GM15510 (cell line): ENCODE data around the gene DTHD1.
A peak's percentile ranks its signal among the peaks of the same experiment; 100 is the strongest.

ENCODE experiments used
- POLR2A ChIP-seq: IDR thresholded peaks from 3 replicates; pipeline ENCODE4 v1.6.1; 2011; ENCODE audit warnings: borderline replicate concordance; ENCODE audit not compliant: insufficient read length; ENCODE audit errors: extremely low read depth

DTHD1 gene

DNA sequence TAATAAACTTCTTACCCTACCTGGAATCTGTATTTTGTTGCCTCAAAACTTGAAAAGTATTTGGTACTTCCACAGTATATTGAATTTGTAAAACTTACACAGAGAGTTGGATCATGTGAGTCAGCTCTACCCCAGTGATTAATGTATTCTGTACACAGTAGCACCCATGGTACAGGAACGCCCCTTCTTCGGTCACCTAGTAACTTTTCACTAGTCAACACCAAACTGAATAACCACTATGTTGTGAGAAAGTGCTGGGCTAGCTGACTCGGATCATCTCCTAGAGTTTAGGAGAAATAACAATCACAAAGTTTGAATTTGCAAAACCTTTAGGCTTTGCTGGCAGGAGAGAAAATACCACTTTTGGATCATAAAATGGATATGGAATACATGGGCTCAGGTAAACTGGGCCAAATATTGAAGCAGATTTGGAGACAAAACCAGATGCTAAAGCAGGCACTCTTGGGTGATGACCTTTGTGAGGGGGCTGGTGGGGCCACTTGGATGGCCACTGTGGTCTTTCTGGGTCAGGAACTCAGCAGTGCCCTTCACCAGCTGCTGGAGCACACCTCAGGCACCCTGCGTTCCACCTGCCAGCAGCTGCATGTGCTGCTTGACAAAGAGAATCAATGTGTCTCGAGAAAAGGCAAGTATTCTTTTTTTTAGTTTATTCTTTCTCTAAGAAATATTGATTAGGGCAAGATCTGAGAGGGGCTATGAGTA, at the start of gene DTHD1:
Gene DTHD1, plus strand, starts transcription at position 233 of the 723 bp plus-strand sequence. Its CDS starts 143 bp downstream, at position 376.
- no peak for TF ChIP-seq POLR2A

DNA sequence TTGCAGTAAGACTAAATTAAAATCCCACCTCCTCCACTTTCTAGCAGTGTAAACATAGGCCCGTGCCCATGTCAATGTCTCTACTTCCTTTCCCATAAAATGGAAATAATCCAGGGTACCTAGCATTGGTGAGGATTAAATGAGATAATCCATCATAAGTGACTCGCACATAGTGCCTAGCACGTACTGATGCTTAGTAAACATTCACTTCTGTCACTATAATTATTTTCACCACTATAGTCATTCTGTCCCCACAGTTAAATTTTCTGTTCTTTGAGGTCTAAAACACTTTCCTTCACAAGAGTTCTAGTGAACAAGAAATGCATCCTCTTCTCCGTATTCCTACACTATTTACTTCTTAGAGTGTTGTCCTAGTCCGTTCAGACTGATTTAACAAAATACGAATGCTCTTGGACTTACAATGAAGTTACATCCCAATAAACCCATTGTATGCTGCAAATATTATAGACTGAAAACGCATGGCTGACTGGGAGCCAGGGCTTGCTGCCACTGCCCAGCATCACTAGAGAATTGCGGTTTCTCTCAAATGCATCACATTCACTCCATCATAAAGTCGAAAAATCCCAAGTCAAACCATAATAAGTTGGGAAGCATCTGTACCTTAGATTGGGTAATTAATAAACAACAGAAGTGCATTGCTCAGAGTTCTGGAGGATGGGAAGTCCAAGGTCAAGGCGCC, 47.7 kb upstream of the DTHD1 start:
- TF ChIP-seq POLR2A: no peak

DNA sequence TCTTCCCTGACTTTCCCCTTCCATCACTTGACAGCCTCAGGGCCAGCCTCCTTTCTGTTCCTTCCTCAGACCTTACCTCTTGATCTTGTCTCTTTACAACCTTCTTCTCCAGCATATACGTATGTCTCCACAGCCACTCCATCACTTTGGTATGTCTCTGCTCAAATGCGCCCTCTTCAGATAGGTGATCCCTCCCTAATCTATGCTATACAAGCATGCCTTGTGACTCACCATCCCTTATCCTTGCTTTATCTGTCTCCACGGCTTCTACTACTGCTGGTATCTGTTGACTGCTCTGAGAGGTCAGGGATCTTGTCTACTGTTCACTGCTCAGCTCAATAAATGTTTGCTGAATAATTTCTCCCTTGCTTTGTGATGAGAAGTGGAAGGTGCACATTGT, 46.1 kb upstream of the DTHD1 start:
- no peak for TF ChIP-seq POLR2A

DNA sequence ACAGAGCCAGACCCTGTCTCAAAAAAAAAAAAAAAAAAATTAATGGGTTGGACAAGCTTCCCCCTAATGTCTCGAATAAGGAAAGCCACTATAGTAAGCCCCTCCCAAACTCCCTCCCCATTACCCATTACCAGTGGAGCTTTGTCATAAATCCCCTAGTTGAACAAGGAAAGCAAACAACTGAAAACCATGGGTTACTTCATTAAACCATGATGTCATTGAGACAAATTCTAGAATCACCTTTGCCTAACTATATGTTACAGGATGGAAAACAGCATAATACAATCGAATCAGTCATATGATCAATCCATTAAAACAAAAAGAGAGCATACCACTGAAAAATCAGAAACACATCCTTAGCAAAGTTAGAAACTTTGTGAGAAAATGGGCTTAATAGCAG, 45.3 kb upstream of the DTHD1 start:
- no peak for TF ChIP-seq POLR2A

DNA sequence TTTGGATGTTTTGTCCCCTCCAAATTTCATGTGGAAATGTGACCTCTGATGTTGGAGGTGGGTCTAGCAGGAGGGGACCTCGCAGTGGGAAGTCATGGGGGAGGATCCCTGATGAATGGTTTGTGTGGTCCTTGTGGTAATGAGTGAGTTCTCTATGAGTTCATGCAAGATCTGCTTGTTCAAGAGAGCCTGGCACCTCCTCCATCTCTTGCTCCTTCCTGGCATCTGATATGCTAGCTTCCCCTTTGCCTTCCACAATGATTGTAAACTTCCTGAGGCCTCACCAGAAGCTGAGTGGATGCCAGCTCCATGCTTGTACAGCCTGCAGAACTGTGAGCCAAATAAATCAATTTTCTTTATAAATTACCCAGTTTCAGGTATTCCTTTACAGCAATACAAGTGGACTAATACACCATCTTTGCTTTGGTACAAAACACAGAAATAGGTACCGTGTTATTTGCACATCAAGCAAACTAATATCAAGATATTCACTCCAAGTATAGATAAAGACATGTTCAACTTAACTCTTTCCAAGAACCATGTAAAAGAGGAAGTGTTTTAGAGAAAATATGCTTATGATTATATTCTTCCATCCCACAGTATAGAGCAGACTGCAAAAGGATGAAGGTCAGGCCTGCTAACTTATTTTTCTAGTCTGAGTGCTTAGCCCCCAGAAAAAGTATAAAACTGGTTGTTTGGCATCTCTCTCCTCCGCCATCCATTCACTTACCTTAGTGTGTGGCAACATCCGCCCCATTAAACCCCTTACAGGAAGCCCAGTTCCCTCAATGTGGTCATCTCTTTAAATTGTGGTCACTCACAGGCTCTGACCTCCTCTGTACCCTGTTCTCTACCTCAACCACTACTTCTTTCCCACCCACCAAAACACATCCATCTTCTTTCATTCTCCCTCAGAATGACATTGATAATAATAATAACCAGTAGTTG, 43.8 kb upstream of the DTHD1 start:
- TF ChIP-seq POLR2A: no peak

DNA sequence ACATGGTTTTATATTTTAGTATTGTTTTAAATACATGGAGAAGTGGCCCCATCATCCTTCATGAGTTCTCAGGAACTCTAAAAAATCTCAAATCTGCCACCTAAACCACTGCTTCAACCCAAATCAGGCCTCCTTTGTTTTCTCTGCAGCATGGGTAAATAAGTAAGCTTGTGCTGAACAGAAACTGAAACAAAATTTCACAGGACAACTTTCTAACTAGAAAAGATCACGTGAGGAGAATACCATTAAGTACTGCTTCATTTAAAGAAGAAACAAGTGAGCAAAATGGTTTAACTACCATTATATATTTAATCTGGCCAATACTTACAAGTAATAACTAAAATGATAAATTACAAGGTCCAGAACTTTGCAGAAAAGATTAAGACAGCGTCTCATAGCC, 39.6 kb upstream of the DTHD1 start:
- TF ChIP-seq POLR2A: no peak

DNA sequence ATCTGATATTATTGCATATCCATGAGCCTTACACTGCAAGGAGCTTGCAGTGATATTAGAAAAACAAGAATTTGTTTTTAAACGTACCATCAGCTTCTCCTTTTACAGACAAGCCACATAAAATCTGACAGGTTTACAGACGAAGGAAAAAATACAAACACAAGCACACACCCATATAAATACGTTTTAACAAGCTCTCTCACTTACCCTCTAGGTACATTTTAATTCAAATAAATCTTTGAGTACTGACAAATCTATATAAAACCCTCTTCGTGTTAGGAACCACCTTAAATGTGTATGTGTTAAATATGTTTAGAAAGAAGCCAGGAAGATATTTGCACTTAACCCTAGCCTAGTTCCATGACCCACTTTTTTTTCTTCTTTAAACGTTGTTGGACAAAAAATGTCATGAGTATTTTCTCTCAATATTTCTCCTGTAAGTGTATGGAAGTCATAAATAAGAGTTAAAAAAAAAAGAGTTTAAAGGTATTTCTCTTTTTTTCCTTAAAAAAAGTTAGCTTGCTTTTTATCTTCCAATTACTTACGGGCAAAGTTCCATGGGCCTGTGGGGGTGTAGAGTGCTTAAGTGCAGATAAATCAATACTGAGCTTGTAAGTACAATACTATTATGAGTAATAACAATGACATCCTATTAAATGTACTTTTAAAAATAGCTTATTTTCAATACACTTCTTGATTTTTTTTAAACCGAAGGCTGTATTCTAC, 38.6 kb upstream of the DTHD1 start:
- TF ChIP-seq POLR2A: no peak

DNA sequence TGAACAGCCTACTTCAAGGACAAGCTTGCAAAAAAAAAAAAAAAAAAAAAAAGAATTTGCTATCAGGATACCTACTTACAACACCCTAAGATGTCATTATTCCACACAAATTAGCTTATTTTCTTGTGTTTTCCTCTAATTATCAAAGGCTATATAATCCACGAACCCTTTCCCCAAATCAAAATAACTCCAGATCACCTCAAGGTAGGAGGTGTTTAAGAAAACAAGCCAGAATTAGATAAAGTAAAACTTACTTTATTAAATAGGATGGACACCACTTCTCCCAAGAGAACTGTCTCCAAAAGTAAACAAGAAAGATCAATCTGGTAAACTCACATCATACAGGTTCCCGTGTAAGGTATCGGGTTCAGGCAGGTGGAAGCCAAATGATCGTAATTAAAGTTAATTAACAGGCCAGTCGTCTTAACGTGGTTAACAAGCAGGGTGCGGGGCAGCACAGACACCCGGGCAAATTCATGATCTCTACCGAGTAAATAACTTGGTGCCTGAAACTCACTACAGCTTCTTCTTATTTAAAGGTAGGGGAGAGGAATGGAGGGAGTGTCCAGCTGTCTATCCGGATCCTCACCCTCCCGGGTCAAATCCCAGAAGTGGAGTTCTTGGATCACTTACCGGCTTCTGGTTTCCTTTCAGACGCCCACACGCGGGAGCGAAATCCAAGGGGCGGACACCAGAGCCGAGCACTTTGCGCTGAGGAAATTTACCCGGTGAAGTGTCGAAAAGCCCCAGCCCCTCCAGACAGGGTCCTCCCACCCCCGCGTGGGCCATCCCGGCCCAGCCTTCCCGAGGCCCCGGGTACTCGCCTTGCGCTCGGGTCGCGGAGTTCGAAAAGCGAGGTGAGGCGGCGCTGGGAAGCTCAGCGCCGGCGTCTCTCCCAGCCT, 37.8 kb upstream of the DTHD1 start:
- no peak for TF ChIP-seq POLR2A

DNA sequence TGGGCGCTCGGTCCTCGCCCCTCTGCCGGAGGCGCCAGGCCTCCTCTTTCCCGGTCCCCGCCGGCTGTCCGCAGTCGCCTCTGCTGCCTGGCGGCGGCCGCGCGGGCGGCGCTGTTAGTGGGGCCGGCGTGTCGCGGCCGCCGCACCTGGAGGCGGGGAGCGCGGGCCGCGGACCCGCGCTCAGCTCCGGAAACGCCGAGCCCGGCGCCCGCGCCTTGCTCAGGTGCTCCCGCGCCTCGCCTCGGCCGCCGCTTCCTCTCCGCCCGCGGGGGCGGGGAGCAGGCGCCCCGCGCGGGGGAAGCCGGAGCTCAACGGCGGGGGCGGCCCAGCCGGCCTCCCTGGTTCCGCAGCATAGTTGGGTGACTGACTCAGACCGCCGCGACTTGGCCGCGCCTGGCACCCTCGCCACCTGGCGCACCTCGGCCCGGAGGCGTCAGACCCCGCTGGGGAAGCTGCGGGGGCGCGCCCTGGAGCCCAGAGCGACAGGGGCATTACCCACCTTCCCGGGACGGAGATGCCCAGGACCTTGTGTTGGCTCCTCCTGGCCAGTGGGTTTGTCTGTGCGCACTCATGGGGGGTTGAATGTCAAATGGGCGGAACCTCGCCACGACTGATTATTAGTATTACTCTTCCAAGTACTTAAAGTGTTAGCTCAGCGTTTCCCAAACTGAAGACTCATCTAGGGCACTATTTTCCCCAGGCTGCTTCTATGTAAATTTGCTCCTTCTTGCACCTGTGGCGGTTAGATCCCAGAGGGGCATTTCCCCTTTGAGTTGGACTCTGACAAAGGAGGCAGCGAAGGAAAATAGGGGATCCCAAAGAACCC, 36.9 kb upstream of the DTHD1 start, which contains the start of gene ARAP2:
Gene ARAP2, minus strand, starts transcription at position 258 of the 826 bp plus-strand sequence. CDS start 15,028 bp downstream, outside the sequence.
- peak; percentile 37 for TF ChIP-seq POLR2A

DNA sequence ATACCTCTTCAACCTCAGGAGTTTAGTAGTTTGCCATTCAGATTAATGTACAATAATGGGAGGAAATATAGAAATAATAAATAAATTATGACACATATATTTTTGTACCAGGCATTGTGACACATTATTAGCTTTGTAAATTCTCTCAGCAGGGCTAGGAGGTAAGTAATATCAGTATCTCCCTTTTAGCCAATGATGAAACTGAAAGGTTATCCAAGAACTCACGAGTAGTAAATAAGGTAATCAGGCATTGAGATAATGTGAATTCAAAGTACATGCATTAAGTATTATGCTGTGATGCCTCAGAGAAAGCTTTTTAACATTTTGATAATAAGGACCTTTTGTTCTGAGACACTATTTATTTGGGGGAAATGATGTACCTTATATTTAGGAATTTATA, 31.8 kb upstream of the DTHD1 start:
- TF ChIP-seq POLR2A: no peak

DNA sequence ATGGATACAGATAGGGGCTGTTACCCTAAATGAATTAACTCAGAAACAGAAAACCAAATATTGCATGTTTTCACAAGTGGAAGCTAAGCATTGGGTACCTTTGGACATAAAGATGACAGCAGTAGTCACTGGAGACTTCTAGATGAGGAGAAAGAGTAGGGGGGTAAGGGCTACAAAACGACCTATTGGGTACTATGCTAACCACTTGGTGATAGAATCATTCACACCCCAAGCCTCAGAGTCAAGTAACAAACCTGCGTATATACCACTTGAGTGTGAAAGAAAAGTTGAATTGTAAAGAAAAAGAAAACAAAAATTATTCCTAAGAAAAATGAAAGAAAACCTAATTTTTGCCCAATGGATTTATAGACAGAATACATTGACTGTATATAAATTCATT, 29.4 kb upstream of the DTHD1 start:
- no peak for TF ChIP-seq POLR2A

DNA sequence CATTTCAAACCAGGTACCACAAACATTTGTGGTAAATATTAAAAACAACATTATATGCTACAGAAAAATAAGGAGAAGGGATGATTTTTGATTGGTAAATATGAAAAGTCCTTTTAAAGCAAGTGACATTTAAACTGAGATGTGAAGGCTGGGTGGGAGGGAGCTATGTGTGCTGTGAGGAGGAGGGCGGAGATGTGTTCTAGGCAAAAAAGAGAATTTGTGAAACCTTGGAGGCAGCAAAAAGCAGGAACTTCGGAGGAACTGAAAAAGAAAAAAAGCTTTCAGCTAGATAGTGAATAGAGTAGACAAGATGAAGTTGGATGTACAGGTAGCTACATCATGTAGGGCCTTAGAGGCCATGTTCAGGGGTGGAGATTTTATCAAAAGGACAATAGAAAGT, 27.0 kb upstream of the DTHD1 start:
- no peak for TF ChIP-seq POLR2A

DNA sequence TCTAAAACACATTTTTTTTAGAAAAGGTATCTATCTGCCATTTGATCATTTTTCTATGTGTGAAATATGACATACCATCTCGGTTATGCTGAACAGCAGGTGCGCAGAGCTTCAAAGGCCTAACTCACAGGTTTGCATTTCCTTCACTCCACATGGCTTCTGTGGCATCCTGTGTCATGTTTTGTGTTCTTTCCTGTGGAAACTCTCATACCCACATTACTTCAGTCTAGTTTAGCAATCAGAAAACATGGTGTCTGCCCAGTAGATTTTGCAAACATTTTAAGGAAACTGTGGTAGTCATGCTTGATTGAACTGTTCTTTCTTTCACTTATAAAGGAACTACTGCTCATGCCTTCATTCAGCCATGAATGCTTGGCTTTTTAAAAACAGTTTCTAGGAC, 25.8 kb upstream of the DTHD1 start:
- no peak for TF ChIP-seq POLR2A

DNA sequence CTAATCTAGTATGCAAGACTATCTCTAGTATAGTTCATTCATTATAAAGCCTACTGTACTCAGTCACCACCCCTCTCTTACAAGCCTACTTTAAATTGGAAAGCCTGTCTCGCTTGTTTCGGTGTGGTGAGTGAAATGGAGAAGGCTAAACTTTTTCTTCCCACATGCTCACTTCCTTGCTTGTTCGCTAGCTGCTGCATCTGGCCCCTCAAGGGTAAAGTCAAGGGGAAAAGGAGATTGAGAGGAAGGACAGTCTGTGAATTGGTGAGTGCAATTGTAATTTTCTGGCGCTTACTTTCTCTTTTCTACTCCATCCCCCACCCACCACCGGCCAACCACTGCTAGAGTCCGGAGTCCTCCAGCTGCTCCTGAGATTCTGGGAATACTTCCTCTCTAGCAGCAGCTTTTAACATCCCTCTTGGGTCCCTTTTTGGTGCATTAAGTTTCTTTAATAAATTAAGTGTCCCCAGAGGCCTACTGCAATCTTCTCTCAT, 25.0 kb upstream of the DTHD1 start:
- TF ChIP-seq POLR2A: no peak
